HepG2 (cell line): ENCODE results near the gene BICDL2. TPM values are rescaled to one million over a fixed set of nuclear protein-coding genes. Genes with fewer than 3 reads are reported as not detected.

Experiments
- CENPBD1 ChIP-seq: sonication (generic); formaldehyde crosslinking; IDR thresholded peaks from 2 replicates; pipeline ENCODE4 v1.8.0; 2022; ENCODE audit warnings: missing genetic modification reagents, low read depth, mild to moderate bottlenecking, borderline replicate concordance
- CREB1 ChIP-seq, 2 experiments: fragments of 450-650 bp in 1 of 2; IDR thresholded peaks; 2 replicates each; pipeline ENCODE4 v1.6.1; 2016 to 2017; ENCODE audit warnings: control low read depth in 1 of 2, mild to moderate bottlenecking in 1 of 2, missing compliant biosample characterization in 1 of 2, missing genetic modification characterization in 1 of 2
- FOXO1 ChIP-seq: sonication (generic); formaldehyde crosslinking; IDR thresholded peaks from 2 replicates; pipeline ENCODE4 v1.4.0; 2020; ENCODE audit warnings: missing genetic modification reagents
- JUND ChIP-seq: sonication (generic); formaldehyde crosslinking; IDR thresholded peaks from 2 replicates; pipeline ENCODE4 v1.8.0; 2022; ENCODE audit warnings: mild to moderate bottlenecking, missing genetic modification reagents
- KLF11 ChIP-seq: IDR thresholded peaks from 2 replicates; pipeline ENCODE4 v1.6.1; 2016; ENCODE audit warnings: missing compliant biosample characterization
- KLF12 ChIP-seq: sonication (generic); formaldehyde crosslinking; IDR thresholded peaks from 2 replicates; pipeline ENCODE4 v1.4.0; 2020; ENCODE audit warnings: missing genetic modification reagents, borderline replicate concordance
- MAFG ChIP-seq: sonication (generic); formaldehyde crosslinking; IDR thresholded peaks from 2 replicates; pipeline ENCODE4 v1.5.1; 2020; ENCODE audit warnings: mild to moderate bottlenecking, missing genetic modification reagents
- MED8 ChIP-seq: sonication (generic); formaldehyde crosslinking; IDR thresholded peaks from 2 replicates; pipeline ENCODE4 v1.8.1; 2023; ENCODE audit warnings: mild to moderate bottlenecking, missing genetic modification reagents; ENCODE audit not compliant: insufficient replicate concordance
- MTERF4 ChIP-seq: sonication (generic); formaldehyde crosslinking; IDR thresholded peaks from 2 replicates; pipeline ENCODE4 v1.8.0; 2023; ENCODE audit warnings: mild to moderate bottlenecking, missing genetic modification reagents
- NPAS2 ChIP-seq: sonication (generic); formaldehyde crosslinking; IDR thresholded peaks from 2 replicates; pipeline ENCODE4 v1.8.0; 2022; ENCODE audit warnings: mild to moderate bottlenecking, missing genetic modification reagents, borderline replicate concordance
- NR2C2 ChIP-seq: sonication (generic); formaldehyde crosslinking; IDR thresholded peaks from 2 replicates; pipeline ENCODE4 v1.4.0; 2020; ENCODE audit warnings: missing genetic modification reagents, mild to moderate bottlenecking, moderate library complexity, borderline replicate concordance
- NR3C1 ChIP-seq: sonication (generic); formaldehyde crosslinking; IDR thresholded peaks from 2 replicates; pipeline ENCODE4 v1.4.0; 2020; ENCODE audit warnings: missing genetic modification reagents
- RFX5 ChIP-seq: IDR thresholded peaks from 2 replicates; pipeline ENCODE4 v1.6.1; 2011; ENCODE audit warnings: low read depth, low read length, improper control_type of control experiment
- SIN3B ChIP-seq: fragments of 150-350 bp; IDR thresholded peaks from 2 replicates; pipeline ENCODE4 v1.6.1; 2014; ENCODE audit warnings: low read length
- SMARCC2 ChIP-seq: fragments of 450-650 bp; IDR thresholded peaks from 2 replicates; pipeline ENCODE4 v1.6.1; 2017; ENCODE audit warnings: antibody characterized with exemption, mild to moderate bottlenecking
- SUZ12 ChIP-seq: fragments of 150-350 bp; IDR thresholded peaks from 2 replicates; pipeline ENCODE4 v1.6.1; 2014; ENCODE audit warnings: low read depth, low read length
- TAF15 ChIP-seq: fragments of 200-400 bp; formaldehyde crosslinking; IDR thresholded peaks from one replicate; pipeline ENCODE4 v1.6.1; 2018; ENCODE audit warnings: mild to moderate bottlenecking, low read depth, low read length; ENCODE audit not compliant: poor library complexity, severe bottlenecking
- TOPORS ChIP-seq: sonication (generic); formaldehyde crosslinking; IDR thresholded peaks from 2 replicates; pipeline ENCODE4 v1.8.0; 2023; ENCODE audit warnings: mild to moderate bottlenecking, missing genetic modification reagents
- ZBTB46 ChIP-seq: sonication (generic); formaldehyde crosslinking; IDR thresholded peaks from 2 replicates; pipeline ENCODE4 v1.4.0; 2020; ENCODE audit warnings: mild to moderate bottlenecking, missing genetic modification reagents, borderline replicate concordance
- ZC3H13 ChIP-seq: sonication (generic); formaldehyde crosslinking; IDR thresholded peaks from 2 replicates; pipeline ENCODE4 v1.8.1; 2023; ENCODE audit warnings: mild to moderate bottlenecking, missing genetic modification reagents, moderate library complexity
- ZKSCAN5 ChIP-seq: sonication (generic); formaldehyde crosslinking; IDR thresholded peaks from 2 replicates; pipeline ENCODE4 v1.5.1; 2020; ENCODE audit warnings: mild to moderate bottlenecking, missing genetic modification reagents
- ZNF33B ChIP-seq: sonication (generic); formaldehyde crosslinking; IDR thresholded peaks from 2 replicates; pipeline ENCODE4 v1.5.1; 2020; ENCODE audit warnings: mild to moderate bottlenecking, missing genetic modification reagents
- ZNF354B ChIP-seq: sonication (generic); formaldehyde crosslinking; IDR thresholded peaks from 2 replicates; pipeline ENCODE4 v1.8.0; 2022; ENCODE audit warnings: mild to moderate bottlenecking, missing genetic modification reagents
- ZNF383 ChIP-seq: sonication (generic); formaldehyde crosslinking; IDR thresholded peaks from 2 replicates; pipeline ENCODE4 v1.4.0; 2020; ENCODE audit warnings: missing genetic modification reagents, mild to moderate bottlenecking, borderline replicate concordance
- ZNF430 ChIP-seq: sonication (generic); formaldehyde crosslinking; IDR thresholded peaks from 2 replicates; pipeline ENCODE4 v1.9.0; 2021; ENCODE audit warnings: mild to moderate bottlenecking, missing genetic modification reagents
- ZNF543 ChIP-seq: sonication (generic); formaldehyde crosslinking; IDR thresholded peaks from 2 replicates; pipeline ENCODE4 v1.4.0; 2020; ENCODE audit warnings: mild to moderate bottlenecking, missing genetic modification reagents
- ZNF614 ChIP-seq: IDR thresholded peaks from 2 replicates; pipeline ENCODE4 v1.6.1; 2018; ENCODE audit warnings: missing biosample characterization, missing genetic modification reagents, inconsistent platforms, borderline replicate concordance
- ZSCAN12 ChIP-seq: sonication (generic); formaldehyde crosslinking; IDR thresholded peaks from 2 replicates; pipeline ENCODE4 v1.9.0; 2021; ENCODE audit warnings: mild to moderate bottlenecking, missing genetic modification reagents
- polyA plus RNA-seq, 8 experiments: library from polyadenylated mRNA; depleted of rRNA in 3 of 8; stranded (reverse) in 7 of 8; unstranded in 1 of 8; fragments of >200 nt; fragmentation: Illumina TruSeq in 4 of 8; extraction: Trizol in 4 of 8; gene quantifications; 2 replicates each; pipeline versions ENCODE4 v1.2.1 to v1.2.3, GENCODE V29; 2011 to 2016; ENCODE audit warnings: low read depth in 4 of 8, missing spikeins in 1 of 8, mixed read lengths in 1 of 8; ENCODE audit not compliant: insufficient read depth in 1 of 8
- total RNA-seq, 5 experiments: library from RNA; depleted of rRNA; stranded (reverse); fragments of >200 nt; fragmentation: Illumina TruSeq; extraction: Trizol; gene quantifications; 2 replicates each; pipeline ENCODE4 v1.2.3, GENCODE V29; 2016; ENCODE audit warnings: low read depth in 1 of 5

The BICDL2 gene
- total and polyA plus RNA-seq, 2 of the 13 experiments (the other 11 are each of a cell fraction or from before 2014, with no cell fraction given), result 0.12 TPM; not detected in 1

GRCh38 chr16:2980227-2981176 is 56.2 kb downstream of the BICDL2 start, which contains the start of gene PKMYT1 (continued):
- TF ChIP-seq CENPBD1 (CRISPR knock-in tag) (no peak), MED8 (CRISPR knock-in tag) (peak; percentile 75), SMARCC2 (no peak), KLF11 (CRISPR knock-in tag) (no peak; the same call in 1 of the 2 replicates), JUND (CRISPR knock-in tag) (peak; percentile 30; the same call in 1 of the 2 replicates), CREB1 (IDR thresholded peaks at IDR 0.05) (no peak), CREB1 (CRISPR knock-in tag; IDR thresholded peaks at IDR 0.05) (no peak), MTERF4 (CRISPR knock-in tag) (no peak; the same call in 1 of the 2 replicates), ZNF354B (CRISPR knock-in tag) (no peak), MAFG (CRISPR knock-in tag) (no peak), ZSCAN12 (CRISPR knock-in tag) (no peak), RFX5 (no peak), NPAS2 (0 out of 2 replicates have a peak, but pooled peaks have one; percentile 34), ZNF543 (CRISPR knock-in tag) (0 out of 2 replicates have a peak, but pooled peaks have one; percentile 52), SIN3B (peak; percentile 83), ZBTB46 (no peak), ZKSCAN5 (CRISPR knock-in tag) (no peak), NR2C2 (CRISPR knock-in tag) (no peak), ZNF33B (CRISPR knock-in tag) (peak; percentile 56; the same call in 1 of the 2 replicates), TAF15 (no peak), ZNF430 (CRISPR knock-in tag) (no peak), TOPORS (CRISPR knock-in tag) (peak; percentile 37; the same call in 1 of the 2 replicates), KLF12 (peak; percentile 82), SUZ12 (no peak), NR3C1 (no peak), FOXO1 (CRISPR knock-in tag) (no peak), ZC3H13 (CRISPR knock-in tag) (peak; percentile 47; the same call in 1 of the 2 replicates), ZNF383 (CRISPR knock-in tag) (0 out of 2 replicates have a peak, but pooled peaks have one; percentile 25), ZNF614 (no peak)
